GM18867 (cell line): Measurements from ENCODE around the gene PRRT1B.

ENCODE experiments used
- ATAC-seq: cut with Tn5 transposase; IDR thresholded peaks from one replicate; pipeline ENCODE4 v1.9.1; 2021; ENCODE audit warnings: mild to moderate bottlenecking, moderate library complexity; ENCODE audit not compliant: unreplicated experiment

PRRT1B gene

DNA sequence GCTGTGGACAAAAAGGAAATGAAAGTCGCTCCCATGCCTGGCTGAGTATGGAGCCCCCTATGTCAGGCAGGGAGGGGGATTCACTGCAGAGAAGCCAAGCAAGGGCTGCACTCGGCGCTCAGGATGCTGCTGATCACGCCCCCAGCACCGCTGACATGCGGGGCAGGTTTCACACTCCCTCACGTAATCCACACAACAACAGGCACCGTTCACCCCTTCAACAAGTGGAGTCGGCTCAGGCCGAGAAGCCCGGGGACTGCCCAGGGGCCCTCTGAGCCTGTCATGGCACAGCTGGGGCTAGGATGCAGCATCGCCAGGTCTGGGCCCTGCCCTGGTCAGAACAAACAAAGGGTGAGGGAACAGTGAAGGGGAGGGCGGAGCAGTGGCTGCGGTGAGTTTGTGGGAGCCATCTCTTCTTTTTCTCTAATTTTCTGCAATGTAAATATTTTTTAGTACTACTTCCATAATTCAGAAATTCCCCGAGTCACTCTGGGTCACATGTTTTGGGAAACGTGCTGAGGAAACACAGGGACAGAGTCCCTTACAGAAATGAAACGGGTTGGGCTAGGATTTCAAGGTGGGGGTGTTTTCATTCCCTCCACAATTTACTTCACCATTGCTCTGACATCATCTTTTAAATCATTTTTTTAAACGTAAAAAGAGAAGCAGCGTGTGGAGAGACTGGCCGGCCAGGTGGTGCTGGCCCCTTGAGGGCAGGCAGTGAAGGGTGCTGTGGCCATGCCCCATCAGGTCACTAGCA lies 49.8 kb downstream of the PRRT1B start:
- no peak for ATAC-seq

DNA sequence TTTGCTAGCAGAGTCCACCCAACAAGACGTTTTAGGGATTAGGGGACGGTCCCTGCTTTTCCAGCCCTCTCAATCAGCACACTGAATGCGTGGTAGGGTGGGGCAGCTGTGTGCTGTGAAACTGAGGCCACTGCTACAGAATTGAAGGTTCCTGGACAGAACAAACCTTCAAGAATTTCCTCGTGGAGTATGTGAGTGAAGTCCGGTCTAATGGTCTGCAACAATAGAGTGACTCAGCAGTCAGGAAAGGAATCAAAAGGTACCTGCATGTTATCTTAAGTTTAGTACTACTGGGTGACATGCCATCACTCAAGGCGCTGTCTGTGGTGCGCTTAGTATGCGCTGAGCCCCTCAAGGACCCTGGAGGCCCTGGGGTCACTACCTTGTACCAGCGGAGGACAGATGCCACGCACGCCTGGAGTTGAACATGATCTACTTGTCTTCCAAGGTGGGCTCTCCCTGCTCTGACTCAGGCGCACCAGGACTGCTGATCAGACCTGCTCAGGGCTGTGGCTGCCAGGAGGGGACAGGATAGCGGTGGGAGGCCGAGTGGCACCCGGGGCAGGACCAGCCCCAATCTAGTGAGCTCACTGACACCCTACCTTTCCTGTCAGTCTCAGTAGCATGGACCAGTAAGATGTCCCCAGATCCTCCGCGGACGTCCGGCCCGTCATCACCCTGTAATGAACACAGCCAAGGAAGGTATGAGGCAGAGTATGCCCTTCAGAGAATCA lies 50.5 kb downstream of the PRRT1B start:
- no peak for ATAC-seq

DNA sequence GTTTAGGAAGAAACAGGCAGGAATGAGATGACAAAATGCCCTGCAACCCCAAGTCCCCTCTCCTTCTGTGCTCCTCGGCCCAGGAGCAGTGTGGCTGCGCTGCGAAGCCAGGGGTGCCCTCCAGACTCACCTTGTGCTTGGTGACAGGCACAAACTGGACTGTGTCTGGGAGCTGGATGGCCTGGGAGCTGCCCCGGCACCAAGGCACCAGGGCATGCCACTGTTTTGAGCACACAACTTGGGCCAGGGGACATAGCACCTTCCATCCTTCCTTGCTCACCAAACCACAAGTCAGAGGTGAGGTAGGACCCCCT lies 51.1 kb downstream of the PRRT1B start:
- no peak for ATAC-seq

DNA sequence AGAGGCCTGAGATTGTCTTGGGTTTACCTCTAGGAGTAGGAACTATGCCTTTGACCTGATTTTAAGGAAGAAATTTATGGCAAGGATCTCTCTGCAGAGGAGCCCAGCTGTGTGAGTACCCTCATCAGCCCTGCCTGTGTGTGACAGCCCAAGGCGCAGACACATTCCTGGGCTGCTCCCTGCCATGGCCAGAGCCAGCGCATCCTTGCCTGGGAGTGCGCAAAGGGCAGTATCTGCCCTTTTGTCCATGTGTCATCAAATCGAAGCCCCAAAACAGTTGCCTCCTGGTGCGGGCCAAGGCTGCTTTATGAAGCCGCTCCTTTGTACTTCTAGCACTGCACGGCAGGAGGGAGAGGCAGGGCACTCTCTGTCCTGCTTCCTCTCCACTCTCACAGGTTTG lies 51.9 kb downstream of the PRRT1B start:
- ATAC-seq: no peak

DNA sequence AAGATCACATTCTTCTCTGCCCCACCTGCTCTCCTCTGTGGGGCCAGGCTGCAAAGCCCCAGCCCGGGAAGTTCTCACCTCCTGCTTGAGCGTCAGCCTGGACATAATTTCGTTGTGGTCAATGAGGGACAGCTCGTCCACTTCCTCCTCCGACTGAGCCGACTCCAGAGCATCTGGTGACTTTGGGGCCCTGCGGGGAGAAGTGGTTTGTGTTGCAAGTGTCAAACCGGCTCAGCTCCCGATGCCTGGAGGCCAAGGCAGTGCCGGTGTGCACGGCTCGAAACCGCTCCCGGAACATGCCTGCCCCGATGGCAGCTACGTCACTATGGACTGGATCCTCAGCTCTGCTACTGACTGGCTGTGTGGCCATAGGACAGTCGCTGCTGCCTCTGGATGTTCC lies 52.8 kb downstream of the PRRT1B start:
- ATAC-seq: no peak

DNA sequence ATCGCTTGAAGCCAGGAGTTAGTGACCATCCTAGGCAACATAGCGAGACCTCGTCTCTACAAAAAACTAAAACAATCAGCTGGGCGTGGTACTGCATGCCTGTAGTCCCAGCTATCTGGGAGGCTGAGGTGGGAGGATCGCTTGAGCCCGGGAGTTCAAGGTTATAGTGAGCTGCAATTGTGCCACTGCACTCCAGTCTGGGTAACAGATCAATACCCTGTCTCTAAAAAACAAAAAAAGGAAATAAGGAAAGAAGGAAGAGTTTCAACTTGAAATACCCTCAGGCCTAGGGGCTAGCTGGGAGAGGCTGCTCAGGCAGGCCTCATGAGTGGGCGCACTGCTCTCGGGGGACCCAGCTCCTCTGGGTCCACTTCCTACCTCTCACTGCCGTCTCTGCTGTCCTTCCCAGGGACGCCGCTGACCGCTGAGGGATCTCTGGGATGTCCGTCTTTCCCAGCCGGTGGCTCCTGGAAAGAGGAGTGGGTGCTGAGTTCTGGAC lies 56.4 kb downstream of the PRRT1B start:
- no peak for ATAC-seq

DNA sequence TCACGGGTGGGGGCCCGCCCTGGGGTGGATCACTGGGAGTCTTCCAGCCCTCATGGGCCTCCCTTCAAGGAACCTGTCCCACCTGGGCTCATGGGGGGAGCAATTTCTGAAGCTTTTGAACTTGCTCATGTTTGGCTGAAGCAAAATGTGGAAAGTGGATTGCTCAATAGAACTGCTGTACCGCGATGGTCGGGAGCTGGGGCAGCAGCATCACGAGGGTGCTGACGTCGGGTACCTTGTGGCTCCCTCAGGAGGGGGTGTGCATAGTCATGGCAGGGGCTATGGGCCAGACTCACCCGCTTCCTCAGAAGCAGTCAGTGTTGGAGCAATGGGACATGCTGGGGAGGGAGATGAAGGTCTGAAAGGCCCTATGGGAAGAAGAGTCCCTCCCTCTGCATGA lies 57.9 kb downstream of the PRRT1B start:
- no peak for ATAC-seq

DNA sequence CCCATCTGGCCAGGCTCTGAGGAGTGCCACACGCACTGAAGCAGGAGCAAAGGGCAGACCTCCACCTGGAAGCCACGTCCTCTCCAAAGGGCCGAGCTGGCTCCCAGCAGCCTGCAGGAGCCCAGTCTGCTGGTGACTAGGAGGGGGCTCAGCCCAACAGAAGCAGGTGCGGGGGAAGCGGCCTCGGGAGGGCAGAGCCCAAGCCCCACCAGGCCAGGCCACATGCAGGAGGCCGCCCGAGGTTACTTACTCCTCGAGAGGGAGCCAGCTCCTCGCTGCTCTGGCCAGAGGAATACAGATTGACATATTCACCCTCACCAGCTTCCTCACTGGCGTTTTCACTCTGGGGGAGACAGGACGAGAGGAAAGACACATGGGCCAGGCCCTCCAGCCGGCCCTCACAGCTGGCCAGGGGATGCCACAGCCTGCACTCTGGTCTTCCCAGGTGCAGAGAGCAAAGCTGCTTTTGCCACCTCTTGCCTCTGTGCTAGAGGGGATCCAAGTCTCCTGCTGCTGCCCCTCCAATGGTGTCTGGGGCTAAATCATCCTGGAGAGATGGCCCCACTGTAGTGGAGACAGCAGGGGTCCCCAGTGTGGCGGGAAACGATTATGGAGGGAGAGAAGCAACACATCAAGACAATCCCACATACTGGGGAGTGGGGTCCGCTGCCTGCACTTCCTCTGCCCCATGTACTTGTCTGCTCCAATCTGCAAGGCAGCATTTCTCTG lies 58.6 kb downstream of the PRRT1B start:
- ATAC-seq: no peak

DNA sequence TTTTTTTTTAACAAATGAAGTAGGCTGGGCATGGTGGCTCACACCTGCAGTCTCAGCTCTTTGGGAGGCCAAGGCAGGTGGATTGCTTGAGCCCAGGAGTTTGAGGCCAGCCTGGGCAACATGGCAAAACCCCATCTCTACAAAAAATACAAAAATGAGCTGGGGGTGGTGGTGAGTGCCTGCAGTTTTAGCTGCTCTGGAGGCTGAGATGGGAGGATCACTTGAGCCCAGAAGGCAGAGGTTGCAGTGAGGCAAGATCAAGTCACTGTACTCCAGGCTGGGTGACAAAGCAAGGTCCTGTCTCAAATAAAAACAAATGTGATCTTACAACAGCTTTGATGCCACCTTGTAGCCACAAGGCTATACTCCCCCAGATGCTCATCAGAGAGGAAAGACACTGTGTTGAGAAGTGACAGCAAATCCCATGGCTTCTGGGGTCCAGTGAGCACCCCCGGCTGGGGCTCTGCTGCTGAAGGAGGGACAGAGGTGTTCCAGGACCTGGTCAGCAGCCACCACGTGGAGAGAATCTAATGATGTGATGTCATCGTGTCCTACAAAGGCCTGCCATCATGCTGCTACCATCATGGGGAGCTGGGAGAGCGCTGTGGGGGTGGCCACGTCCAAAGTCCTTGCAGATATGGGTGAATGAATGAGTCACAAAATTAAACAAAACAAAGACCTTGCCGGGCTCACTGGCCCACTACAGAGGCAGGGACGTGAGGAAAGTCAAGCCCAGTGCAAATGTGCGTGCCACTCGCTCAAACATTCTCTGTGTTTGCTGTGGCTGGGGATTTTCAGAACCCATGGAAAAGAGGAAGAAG lies 60.7 kb downstream of the PRRT1B start:
- no peak for ATAC-seq

DNA sequence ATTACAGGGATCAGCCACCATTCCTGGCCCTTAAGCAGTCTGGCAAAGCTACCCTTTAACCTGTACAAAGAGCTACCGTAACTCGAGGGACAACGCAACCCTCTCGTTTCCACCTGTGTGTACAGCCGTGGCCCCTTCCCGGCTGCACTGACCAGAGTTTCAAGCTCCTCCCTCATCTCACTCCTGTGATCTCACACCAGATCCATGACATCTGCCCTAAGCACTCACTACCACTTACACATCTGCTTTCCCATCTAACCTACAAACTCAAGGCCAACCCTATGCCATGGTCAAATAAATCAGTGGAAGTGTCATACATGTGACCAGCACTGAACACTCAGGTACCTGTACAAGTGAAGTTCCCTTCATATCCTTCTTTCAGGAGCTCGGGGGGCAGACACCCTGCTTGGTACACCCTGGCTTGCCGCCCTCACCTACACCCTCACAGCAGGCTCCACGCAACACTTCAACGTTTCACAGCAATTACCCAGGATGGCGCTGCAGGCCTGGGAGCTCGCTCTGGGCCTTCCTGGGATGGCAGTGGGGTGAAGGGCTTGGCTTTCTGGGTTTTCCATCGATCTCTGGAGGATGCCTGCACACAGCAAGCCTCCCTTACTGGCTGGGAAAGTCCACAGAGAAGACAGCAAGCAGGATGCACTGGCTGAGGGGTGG lies 61.7 kb downstream of the PRRT1B start:
- ATAC-seq: no peak

DNA sequence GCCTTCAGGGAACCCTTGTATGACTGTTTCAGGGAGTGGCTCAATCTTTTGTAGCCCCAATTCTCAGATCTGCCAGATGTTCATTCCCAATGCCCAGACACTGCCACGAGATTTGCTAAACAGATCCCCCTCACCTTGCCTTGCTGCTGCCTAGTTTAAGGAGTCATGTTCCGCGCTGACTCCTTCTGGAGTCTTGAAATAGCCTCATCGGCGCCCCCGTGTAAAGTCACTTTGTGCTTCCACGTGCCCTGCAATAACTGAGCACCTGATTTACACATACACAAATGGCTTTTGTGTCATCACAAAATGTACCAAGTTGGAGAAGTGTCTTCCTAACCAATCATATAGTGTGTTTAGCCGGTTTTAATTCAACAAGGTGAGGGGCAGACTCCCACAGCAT lies 62.3 kb downstream of the PRRT1B start:
- no peak for ATAC-seq

DNA sequence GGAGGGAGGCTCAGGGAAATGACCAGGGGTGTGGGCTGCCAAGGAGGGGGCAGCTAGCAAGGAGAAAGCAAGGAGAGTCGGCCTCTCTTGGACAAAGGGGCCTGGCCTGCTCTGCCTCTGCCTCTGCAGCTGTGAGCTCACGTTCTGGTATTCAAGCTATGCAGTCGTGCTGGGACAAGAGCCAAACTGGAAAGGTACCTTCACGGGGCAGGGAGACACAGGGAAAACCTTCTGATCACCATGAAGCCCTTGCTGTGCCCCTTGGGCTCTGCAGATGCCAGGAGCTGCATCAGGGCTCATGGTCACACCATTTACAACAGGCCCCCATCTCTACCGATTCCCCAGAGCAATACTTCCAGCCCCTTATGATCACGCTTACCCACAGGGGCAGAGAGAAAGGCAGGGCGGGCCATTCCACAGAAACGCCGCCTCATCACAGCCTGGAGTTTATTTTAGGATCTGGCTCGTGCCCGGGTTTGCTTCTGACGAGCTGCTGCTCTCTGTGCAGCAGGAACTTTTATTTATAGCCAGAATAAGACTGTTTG lies 63.2 kb downstream of the PRRT1B start:
- no peak for ATAC-seq
